ENCODE data around the gene TEK.

The TEK gene

DNA sequence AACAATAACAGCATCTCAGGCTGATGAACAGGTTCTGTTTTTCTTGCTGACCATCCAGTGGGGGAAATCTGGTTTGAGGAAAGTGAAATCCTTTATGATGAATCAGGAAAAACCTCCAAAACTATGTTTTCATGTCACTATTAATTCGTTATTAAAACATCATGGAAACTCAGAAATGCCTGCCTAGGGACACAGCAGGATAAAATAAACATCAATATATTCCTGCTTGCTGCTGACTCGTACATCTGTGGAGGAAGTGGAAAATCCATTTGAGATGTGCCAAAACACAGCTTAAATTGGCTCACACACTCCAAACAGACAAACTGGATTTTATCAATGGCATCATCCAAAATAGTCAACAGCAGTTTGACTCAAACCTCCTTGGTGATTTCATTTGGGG is 53.0 kb downstream of the TEK start:
- H3K27me3 ChIP-seq, result no peaks in the 10 kb centered on the region
- no peaks in the 10 kb centered on the region for H3K36me3 ChIP-seq
- H3K4me3 ChIP-seq (ENCODE audit: low read depth in 1 of 2, low read length in 1 of 2), result no peak overlapping the region
- no peak overlapping the region for H3K27ac ChIP-seq
- no peaks in the 10 kb centered on the region for H3K4me1 ChIP-seq (ENCODE audit: control insufficient read depth in 1 of 2, insufficient read depth in 1 of 2, low read depth in 1 of 2, low read length in 1 of 2)
- TF ChIP-seq CTCF (IDR thresholded peaks at IDR 0.05), result no peak
- no peaks in the 10 kb centered on the region for H3K9me3 ChIP-seq

- no peak for TF ChIP-seq CTCF (IDR thresholded peaks at IDR 0.05)
- Histone ChIP-seq H3K27ac (no peak overlapping the region), H3K27me3 (no peaks in the 10 kb centered on the region), H3K36me3 (no peaks in the 10 kb centered on the region), H3K4me1 (ENCODE audit: control insufficient read depth in 1 of 2, insufficient read depth in 1 of 2, low read depth in 1 of 2, low read length in 1 of 2) (no peaks in the 10 kb centered on the region), H3K4me3 (ENCODE audit: low read depth in 1 of 2, low read length in 1 of 2) (no peak overlapping the region), H3K9me3 (no peaks in the 10 kb centered on the region)
These were observed 56.0 kb downstream of the TEK start for GRCh38 chr9:27165068-27165467.

GRCh38 chr9:27165670-27166069 is 56.6 kb downstream of the TEK start:
- Histone ChIP-seq H3K27ac (no peak overlapping the region), H3K36me3 (no peaks in the 10 kb centered on the region), H3K4me1 (ENCODE audit: control insufficient read depth in 1 of 2, insufficient read depth in 1 of 2, low read depth in 1 of 2, low read length in 1 of 2) (no peaks in the 10 kb centered on the region), H3K4me3 (ENCODE audit: low read depth in 1 of 2, low read length in 1 of 2) (no peak overlapping the region), H3K9me3 (no peaks in the 10 kb centered on the region), H3K27me3 (no peaks in the 10 kb centered on the region)
- no peak for TF ChIP-seq CTCF (IDR thresholded peaks at IDR 0.05)

GRCh38 chr9:27168496-27168895 is 59.5 kb downstream of the TEK start:
- Histone ChIP-seq H3K4me3 (ENCODE audit: low read depth in 1 of 2, low read length in 1 of 2) (no peak overlapping the region), H3K27ac (no peak overlapping the region), H3K4me1 (ENCODE audit: control insufficient read depth in 1 of 2, insufficient read depth in 1 of 2, low read depth in 1 of 2, low read length in 1 of 2) (no peaks in the 10 kb centered on the region), H3K36me3 (no peaks in the 10 kb centered on the region), H3K27me3 (no peaks in the 10 kb centered on the region), H3K9me3 (no peaks in the 10 kb centered on the region)
- no peak for TF ChIP-seq CTCF (IDR thresholded peaks at IDR 0.05)

DNA sequence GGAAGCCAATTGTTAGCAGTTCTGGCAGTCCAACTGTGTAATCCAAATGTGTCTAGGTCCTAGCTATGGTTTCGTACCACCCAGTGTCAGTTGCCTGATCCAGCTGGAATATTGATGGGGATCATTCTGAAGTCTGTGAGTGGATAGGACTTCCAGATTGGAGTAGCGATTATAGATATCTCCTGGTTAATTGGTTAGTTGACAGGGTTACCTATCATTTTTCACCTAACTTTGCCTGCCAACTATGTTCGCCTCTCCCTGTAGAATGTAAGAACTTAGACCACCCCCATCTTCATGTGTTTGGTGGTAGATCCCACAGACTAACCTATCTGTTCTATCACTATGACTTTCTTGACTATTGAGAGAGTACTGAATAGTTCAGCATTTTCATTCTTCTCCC is 59.9 kb downstream of the TEK start:
- H3K36me3 ChIP-seq, result no peaks in the 10 kb centered on the region
- H3K27me3 ChIP-seq, result no peaks in the 10 kb centered on the region
- no peak overlapping the region for H3K4me3 ChIP-seq (ENCODE audit: low read depth in 1 of 2, low read length in 1 of 2)
- no peaks in the 10 kb centered on the region for H3K4me1 ChIP-seq (ENCODE audit: control insufficient read depth in 1 of 2, insufficient read depth in 1 of 2, low read depth in 1 of 2, low read length in 1 of 2)
- TF ChIP-seq CTCF (IDR thresholded peaks at IDR 0.05), result no peak
- no peaks in the 10 kb centered on the region for H3K9me3 ChIP-seq
- H3K27ac ChIP-seq, result no peak overlapping the region

DNA sequence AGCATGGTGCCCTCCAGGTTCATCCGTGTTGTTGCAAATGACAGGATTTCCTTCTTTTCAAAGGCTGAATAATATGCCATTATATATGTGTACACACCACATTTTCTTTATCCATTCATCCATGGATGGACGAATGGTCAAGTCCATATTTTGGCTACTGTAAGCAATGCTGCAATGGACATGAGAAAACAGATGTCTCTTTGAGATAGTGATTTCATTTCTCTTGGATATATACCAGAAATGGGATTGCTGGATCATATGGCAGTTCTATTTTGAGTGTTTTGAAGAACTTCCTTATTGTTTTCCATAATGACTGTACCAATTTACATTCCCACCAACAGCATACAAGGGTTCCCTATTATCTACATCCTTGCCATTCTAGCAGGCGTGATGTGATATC is 67.9 kb downstream of the TEK start:
- Histone ChIP-seq H3K27me3 (no peaks in the 10 kb centered on the region), H3K4me3 (ENCODE audit: low read depth in 1 of 2, low read length in 1 of 2) (no peak overlapping the region), H3K27ac (no peak overlapping the region), H3K4me1 (ENCODE audit: control insufficient read depth in 1 of 2, insufficient read depth in 1 of 2, low read depth in 1 of 2, low read length in 1 of 2) (no peaks in the 10 kb centered on the region), H3K9me3 (no peaks in the 10 kb centered on the region), H3K36me3 (no peaks in the 10 kb centered on the region)
- no peak for TF ChIP-seq CTCF (IDR thresholded peaks at IDR 0.05)
